GM19463 (cell line): ENCODE data around the gene THSD1.

Experiments used
- ATAC-seq: cut with Tn5 transposase; IDR thresholded peaks from one replicate; pipeline ENCODE4 v1.9.1; 2021; ENCODE audit warnings: mild to moderate bottlenecking, moderate library complexity; ENCODE audit not compliant: unreplicated experiment

The THSD1 gene, protein sequence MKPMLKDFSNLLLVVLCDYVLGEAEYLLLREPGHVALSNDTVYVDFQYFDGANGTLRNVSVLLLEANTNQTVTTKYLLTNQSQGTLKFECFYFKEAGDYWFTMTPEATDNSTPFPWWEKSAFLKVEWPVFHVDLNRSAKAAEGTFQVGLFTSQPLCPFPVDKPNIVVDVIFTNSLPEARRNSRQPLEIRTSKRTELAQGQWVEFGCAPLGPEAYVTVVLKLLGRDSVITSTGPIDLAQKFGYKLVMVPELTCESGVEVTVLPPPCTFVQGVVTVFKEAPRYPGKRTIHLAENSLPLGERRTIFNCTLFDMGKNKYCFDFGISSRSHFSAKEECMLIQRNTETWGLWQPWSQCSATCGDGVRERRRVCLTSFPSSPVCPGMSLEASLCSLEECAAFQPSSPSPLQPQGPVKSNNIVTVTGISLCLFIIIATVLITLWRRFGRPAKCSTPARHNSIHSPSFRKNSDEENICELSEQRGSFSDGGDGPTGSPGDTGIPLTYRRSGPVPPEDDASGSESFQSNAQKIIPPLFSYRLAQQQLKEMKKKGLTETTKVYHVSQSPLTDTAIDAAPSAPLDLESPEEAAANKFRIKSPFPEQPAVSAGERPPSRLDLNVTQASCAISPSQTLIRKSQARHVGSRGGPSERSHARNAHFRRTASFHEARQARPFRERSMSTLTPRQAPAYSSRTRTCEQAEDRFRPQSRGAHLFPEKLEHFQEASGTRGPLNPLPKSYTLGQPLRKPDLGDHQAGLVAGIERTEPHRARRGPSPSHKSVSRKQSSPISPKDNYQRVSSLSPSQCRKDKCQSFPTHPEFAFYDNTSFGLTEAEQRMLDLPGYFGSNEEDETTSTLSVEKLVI

DNA sequence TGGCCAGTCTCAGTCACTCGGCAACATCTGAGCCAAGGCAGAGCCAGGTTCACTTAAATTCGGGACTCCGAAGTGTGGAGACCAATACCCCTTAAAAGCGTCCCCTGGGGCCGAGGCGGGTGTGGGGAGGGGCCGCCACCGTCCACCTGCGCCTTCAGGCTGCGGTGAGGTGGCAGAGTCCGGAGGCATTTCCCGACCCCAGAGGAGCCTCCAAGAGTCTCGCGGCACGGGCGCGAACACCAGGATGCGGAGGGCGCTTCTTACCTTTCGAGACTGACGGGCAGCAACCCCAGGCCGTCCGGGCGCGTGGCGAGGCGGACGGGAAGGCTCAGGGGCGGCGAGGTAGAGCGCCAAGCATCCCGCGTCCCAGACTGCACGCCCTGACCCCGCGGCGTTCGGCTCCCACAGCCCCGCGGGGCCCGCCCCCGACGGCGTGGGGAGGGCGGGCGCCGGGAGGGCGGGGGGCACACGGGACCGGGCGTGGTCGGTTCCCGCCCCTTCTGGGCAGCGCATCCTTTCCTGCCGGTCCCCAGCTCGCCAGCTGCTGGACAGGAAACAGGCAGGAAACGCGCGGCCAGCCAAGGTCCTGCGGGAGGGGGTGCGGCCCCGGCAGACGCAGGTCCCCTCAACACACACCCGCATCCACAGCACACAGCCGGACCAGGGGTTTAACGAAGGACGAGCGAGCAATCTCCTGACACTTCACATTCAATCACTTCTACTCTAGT, at the start of gene THSD1:
TSS of gene THSD1 (minus strand) at position 406 of the 728 bp plus-strand sequence. CDS start 3,572 bp downstream, outside the sequence.
- ATAC-seq = peak; percentile 57

DNA sequence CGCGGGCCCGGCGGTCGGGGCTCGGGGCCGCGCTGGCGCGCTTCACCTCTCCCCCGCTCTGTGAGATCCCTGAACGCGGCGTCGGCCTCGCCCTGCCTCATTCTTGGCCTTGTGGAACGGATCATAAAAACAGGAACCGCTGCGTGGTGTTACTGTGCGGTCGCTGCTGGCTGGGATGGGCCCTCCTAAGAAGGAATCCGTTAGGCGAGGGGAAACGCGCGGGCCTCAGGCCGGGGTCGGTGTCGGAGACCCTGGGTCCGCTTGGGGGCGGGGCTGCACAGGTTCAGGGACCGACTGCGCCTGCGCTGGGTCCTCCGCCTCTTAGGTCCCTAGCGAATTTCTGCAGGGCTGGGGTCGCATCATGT, 49.7 kb upstream of the THSD1 start:
- peak; percentile 31 for ATAC-seq

DNA sequence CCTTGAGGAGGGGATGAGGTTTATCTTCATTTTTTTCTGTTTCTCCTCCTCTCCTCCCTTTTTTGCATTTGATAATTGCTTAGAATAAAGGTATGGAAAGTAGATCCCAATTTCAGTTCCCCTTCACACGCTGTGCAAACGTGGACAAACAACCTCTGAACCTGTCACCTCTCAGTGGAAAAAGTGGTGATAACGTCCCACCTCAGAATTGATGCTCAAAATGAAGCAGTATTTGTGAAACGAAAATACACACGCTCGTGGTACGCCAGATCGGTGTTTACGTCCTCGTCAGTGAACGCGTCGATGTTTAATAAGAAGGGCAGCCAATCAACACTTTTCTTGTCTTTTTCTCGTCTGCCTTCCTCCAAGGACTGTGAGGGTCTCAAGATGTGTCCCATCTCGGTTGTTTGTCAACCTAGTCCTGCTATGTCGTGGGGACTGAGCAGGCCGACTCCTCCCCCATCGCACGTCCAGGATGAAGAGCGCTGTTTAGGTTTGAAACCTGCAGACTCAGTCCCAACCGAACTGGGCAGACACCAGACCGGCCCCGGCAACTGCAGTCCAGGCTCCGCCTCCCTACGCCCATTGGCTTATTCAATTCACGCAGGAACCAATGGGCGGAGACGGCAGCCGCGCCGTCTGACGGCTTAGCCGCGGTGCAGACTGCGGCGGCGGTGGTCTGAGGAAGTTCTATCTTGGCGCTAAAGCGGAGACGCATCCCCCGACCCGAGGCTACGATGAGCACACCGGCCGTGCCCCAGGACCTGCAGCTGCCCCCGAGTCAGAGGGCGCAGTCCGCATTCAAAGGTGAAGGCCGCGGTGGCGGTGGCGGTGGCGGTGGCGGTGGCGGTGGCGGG, 49.1 kb upstream of the THSD1 start, which contains the start of gene CKAP2:
TSS of gene CKAP2 (plus strand) at position 659 of the 857 bp plus-strand sequence. CDS start at position 738, 79 bp downstream.
- peak; percentile 67 for ATAC-seq

DNA sequence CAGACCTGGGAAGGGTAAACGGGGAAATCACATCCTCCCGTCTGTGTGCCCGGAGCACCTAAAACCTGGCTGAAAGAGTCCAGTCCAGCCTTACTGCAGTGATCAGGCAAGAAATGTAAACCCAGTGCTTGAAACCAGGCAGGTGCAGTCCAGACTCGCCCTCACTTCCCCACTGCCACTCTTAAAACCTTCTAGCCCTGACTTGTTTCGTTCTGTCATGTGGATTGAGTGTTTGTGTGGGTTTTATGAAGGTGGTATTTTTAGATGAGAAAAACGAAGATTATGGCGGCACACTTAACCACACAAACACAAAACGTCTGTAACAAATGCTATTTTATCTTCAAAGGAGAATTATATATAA, 48.5 kb upstream of the THSD1 start:
- peak; percentile 18 for ATAC-seq

DNA sequence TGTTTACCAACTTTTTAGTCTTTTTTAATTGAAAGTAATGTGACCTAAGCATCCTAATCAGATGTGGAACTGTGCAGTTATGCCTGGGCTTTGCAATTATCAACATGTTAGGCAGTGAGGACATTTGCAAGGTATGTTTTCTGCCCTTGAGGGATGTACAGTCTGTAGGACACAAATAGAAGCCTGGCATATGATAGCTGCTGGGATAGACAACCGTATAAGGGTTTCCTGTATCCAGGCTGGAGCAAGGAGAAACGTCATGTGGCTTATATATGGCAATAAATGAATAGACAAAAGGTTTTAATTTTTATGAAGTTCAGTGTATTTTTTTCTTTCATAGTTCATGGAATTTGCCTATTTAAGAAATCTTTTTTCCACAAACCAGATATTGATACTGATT, 46.5 kb upstream of the THSD1 start:
- ATAC-seq = no peak

DNA sequence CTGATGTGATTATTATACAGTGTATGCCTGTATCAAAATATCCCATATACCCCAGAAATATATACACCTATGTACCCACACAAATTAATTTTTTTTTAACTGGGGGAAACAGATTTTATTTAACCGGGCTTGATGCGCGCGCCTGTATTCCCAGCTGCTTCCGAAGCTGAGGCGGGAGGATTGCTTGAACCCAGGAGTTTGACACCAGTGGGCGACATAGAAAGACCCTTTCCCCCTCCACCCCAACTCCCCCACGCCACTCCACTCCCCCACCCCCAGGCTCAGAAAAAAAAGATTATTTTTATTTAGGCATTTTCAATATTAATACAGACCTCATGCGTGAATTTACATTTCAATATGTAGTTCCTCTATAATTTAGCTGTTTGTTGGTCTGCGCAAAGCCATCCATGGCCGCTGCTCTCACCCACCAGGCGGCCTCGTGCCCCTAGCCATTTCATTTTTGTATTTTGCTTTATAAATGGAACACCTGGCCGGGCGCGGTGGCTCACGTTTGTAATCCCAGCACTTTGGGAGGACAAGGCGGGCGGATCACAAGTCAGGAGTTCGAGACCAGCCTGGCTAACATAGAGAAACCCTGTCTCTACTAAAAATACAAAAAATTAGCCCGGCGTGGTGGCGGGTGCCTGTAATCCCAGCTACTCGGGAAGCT, 45.3 kb upstream of the THSD1 start:
- no peak for ATAC-seq

DNA sequence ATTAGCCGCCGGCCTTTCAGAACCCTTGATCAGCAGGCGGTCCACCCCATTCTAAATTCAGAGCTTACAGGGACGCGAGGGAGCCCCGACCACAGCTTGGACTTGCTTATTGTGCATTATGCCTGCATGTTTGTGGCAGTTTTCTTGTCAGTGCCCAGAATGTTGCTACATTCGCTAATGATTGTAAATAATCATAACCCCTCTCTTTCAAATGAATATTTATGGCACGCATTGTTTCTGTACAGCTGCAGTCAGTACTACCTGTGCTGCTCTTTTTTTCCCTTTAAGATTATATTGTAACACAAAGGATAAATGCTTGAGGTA, 44.8 kb upstream of the THSD1 start:
- ATAC-seq = no peak

DNA sequence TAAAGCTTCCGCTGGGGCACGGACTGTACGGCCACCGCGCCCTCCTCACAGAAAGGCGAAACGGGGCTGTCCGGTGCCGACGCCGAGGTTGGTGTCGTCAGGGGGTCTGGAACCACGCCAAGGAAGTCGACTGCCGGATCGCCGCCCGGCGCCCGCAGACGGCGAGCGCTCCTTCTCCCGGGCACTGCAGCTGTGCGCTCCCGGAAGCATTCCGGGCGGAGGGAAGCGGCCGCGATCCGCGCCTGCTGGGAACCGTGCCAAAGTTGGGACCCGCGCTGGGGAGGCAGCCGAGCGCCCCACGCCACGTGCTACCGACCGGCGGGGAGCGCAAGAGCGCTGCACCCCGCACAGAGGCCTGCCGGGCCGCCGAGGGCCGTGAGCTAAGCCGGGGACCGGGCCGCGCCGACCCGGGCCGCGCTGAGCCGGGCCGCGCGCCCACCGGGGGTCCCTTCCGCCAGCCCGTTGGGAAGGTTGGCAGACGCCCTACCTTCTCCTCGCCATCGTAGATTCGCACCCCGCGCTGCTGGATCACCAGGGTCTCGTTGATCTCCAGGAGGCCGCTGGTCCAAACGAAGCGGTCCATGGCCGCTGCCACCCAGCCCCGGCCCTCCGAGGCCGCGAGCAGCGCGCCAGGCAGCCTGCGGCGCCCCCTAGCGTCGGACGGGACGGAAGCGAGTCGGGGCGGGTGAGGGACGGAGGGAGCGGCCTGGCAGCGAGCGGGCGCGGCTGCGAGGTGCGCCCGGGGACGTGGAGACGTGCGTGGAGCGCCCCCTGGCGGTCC, 44.2 kb upstream of the THSD1 start, which contains the start of gene VPS36:
TSS of gene VPS36 (minus strand) at position 623 of the 781 bp plus-strand sequence. CDS start at position 583, 40 bp downstream.
- peak; percentile 61 for ATAC-seq

DNA sequence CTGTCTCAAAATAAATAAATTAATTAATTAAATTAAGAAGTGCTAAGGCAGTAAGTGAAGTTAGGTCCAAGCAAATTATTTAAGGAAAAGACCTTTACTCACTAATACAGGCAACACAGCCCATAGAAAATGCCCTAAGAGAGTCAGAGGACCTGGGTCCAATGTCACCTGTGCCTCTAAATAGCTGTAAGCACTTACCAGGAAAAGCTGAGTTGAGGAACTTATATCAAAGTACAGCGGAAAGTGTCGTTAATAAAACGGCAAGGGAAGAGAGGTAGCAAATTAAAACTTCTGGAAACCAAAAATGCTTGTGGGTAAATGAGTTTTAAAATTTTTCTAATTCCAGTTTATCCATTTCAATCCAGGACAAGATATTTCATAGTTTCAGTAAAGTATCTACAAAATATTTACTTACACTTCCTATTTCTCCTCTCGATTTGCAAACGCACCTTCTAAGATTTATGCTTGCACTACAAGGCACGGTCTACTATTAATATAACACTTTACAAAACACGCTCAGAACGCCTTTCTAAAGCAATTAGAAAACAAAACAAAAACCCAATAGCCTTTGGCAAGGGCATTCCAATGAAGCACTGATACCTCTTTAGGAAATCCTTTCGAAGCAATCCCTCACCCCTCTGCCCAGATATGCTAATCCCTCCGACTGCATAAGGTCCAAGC, 43.5 kb upstream of the THSD1 start:
- ATAC-seq = no peak

DNA sequence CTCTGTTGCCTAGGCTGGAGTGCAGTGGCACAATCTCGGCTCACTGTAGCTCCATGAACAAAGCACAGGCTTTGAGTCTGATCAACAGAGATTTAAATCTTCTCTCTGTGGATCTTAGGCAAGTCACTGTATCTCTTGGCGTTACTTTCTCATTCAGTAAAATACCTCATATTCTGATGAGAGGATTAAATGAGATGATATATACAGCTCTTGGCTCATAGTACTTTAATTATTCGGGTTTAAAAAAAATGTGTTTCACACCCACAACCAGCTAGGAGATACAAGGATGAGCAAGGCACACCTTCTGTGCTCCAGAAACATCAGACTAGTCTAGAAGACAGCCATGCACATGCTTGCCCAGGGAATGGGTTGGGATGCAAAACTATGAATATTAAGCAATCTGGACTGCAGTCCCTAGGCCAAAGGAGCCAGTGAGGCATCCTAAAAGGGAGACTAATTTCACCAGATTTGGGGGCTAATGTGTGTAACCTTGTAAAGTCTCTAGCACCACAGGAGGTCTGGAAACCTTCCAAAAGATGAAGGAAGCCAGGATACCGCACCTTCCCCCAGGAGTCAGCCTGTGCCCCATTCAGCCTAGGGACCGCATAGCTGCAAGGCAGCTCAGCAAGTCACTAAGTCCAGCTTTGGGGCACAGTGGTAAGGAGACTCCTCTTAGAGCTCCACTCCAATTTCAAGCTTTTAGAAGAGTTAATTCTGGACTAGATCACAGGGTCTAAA, 42.0 kb upstream of the THSD1 start:
- no peak for ATAC-seq

DNA sequence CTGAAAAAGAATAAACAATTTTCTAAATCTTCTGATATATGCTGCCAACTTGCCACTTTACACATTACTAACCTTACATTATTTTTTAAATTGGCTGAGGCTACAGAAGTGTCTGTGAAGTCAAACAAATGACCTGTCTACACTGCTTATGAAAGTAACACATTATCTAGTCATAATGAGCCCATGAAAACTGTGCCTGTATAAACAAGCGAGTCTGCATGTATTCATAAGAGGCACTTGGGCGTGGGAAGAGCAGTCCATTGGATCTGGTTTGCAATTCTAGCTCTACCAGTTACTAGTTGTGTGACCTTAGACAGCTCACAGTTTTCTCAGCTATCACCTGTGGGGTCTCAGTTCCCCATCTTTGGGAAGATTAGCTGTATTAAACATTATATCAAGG, 41.4 kb upstream of the THSD1 start:
- no peak for ATAC-seq

DNA sequence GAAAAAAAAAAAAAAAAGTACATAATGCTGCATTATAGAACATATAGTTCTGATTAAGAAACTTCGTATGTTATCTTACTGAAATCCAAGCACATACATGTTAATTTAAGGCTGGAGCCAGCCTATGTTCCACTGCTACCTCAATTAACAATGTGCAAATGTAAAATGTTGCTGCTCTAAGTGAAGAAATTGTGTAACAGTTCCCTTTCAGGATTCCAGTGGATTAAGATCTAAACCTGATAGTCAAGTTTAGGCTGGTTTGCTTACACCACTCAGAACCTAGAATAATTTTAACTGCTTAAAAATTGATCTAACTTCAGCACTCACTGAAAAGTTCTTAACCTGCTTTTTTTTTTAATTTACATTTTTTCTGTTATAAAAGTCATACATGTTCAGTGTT, 40.3 kb upstream of the THSD1 start:
- ATAC-seq = no peak

DNA sequence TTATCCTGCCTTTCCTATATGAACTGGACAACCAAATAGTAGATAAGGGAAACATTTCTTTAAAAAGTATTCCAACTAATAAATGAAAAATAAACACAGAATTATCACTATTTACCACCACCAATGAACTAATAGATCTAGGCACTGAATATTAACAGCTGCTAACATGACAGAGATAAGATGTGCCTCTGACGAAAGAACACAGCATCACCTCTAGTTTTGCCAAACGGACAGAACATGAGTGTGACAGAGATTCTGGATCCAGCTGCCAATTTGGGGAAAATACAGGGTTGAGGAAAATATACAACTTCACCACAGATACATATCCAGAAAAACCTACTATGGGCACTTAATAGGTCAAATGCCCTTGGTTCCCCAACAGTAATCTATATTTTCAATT, 26.5 kb upstream of the THSD1 start:
- no peak for ATAC-seq

DNA sequence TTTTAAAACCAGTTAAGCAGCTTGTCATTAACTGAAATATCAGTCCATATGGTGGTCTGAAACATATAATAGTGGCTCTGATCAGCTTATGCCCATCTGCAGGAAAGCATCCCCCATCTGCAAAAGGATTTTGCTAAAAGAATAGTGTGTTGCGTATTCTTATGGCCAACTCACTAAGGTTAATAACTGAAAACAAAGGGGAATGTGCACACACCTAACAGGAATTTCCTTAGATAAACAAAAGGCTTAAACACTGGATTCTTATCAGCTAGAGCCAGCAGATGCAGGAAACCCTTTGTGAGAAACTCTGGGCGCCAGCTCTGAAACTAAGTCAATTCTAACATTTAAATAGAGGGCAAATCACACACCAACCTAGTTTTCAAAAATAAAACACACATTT, 22.3 kb upstream of the THSD1 start:
- no peak for ATAC-seq

DNA sequence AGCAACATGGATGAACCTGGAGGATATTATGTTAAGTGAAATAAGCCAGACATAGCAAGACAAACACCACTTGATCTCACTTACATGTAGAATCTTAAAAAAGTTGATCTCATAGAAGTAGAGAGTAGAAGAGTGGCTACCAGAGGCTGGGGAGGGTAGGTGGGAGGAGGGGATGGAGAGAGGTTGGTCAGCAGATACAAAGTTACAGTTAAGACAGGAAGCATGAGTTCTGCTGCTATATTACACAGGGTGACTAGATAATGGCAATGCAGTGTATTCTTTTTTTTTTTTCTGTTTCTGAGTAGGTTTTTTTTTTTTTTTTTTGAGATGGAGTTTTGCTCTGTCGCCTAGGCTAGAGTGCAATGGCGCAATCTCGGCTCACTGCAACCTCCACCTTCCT, 15.2 kb upstream of the THSD1 start:
- no peak for ATAC-seq

DNA sequence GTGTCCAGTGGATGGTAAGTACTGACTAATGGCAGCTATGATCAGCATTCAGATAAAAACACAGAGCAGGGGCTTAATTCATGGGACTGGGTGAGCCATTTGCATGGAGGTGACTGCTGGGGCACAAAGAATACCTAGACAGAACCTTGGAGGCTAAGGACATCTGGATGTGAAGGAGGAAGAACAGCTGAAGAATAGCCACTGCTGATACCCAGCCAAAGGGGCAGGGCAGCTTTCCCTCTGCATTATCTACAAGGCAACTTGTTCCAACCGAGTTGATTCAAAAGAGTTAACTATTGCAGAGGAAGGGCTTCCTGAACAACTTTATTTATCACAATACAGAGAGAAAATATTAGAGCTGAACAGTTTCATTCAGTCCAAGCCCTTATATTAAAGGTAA, 13.1 kb upstream of the THSD1 start:
- ATAC-seq = no peak

DNA sequence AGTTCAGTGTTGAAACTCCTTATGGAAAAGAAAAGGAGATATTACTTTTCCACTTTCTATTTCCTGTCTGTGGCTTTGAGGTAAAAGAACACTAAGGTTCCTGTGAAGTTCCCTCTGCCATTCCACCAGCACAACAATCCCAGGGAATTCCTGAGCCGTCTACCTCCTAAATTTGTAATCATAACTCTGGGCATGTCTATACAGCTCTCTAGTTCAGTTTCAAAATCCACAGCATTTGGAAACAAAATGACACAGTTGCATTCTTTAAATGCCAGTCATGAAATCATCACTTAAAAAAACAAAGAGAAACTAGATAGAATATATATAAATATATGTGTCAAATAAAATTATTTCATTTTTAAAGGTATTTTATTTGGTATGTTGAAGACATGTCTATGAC, 9.0 kb upstream of the THSD1 start:
- no peak for ATAC-seq

DNA sequence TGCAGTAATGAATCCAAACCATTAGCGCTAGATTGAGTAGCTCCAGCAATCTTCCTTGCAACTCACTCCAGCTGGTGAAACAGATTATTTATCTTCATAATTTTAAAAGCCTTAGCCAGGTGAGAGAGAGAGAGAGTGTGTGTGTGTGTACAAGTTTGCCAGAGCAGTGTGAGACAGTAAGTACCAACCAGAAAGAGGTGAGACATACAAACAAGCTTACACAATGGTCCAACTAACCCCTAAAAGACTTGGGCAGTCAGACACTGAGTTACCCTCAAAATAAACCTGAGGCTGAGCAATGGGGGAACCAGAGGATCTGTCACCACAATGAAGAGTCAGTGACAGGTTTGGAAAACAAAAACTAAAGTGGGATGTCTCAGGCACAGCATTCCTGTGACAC, 8.1 kb upstream of the THSD1 start:
- ATAC-seq = no peak
